OCI-LY7 (cell line): ENCODE data around the gene CABP4. TPM values are rescaled to one million over a fixed set of nuclear protein-coding genes. Genes with fewer than 3 reads are reported as not detected.

ENCODE experiments used
- BruUV-seq: library from RNA; stranded (reverse); fragments of 400-500 nt; replicated peaks from 2 replicates; lab custom pipeline; 2021; lab: Mats Ljungman, UMichigan
- CTCF ChIA-PET: fragments of 300-600 bp; sonication (Branson Sonifier 250); formaldehyde crosslinking; loops from one replicate; lab custom pipeline; 2022; ENCODE audit warnings: antibody characterized with exemption; ENCODE audit not compliant: unreplicated experiment; lab: Charles Lee
- POLR2A ChIA-PET: fragments of 300-600 bp; sonication (Branson Sonifier 250); formaldehyde crosslinking; loops from one replicate; lab custom pipeline; 2022; ENCODE audit warnings: antibody characterized with exemption; lab: Charles Lee
- DNase-seq: peaks from one replicate; pipeline ENCODE4 v3.0.0-alpha.2; 2015; ENCODE audit warnings: low spot score
- H2AFZ ChIP-seq: fragments of 200-600 bp; sonication (generic), shearing (Covaris generic); 2 replicates; pipeline ENCODE4 v1.6.1; 2014; ENCODE audit warnings: mild to moderate bottlenecking, antibody characterized with exemption, low read length, moderate library complexity
- H3K27ac ChIP-seq: fragments of 200-600 bp; sonication (generic); 2 replicates; pipeline ENCODE4 v1.5.1; 2014; ENCODE audit warnings: mixed run types, low read depth, mild to moderate bottlenecking, moderate library complexity, low read length, inconsistent platforms; ENCODE audit not compliant: poor library complexity, severe bottlenecking
- H3K36me3 ChIP-seq: fragments of 200-600 bp; sonication (generic); 2 replicates; pipeline ENCODE4 v1.6.1; 2014; ENCODE audit warnings: mild to moderate bottlenecking, antibody characterized with exemption, low read length, moderate library complexity, mixed read lengths; ENCODE audit not compliant: insufficient read depth
- H3K4me1 ChIP-seq: fragments of 200-600 bp; sonication (generic); 2 replicates; pipeline ENCODE4 v1.5.1; 2014; ENCODE audit warnings: mild to moderate bottlenecking, low read length; ENCODE audit not compliant: insufficient read depth, poor library complexity, severe bottlenecking
- H3K4me2 ChIP-seq: fragments of 200-600 bp; sonication (generic); 2 replicates; pipeline ENCODE4 v1.6.1; 2014; ENCODE audit warnings: mild to moderate bottlenecking, low read length
- H3K4me3 ChIP-seq: fragments of 200-600 bp; sonication (generic); 2 replicates; pipeline ENCODE4 v1.5.1; 2014; ENCODE audit warnings: mild to moderate bottlenecking, low read depth, low read length; ENCODE audit not compliant: poor library complexity, severe bottlenecking
- H3K79me2 ChIP-seq: fragments of 200-600 bp; sonication (generic); 2 replicates; pipeline ENCODE4 v1.6.1; 2016; ENCODE audit warnings: low read depth, mild to moderate bottlenecking, low read length, moderate library complexity, mixed read lengths; ENCODE audit not compliant: insufficient read depth
- H3K9me2 ChIP-seq: fragments of 200-600 bp; sonication (generic); 2 replicates; pipeline ENCODE4 v1.6.1; 2016; ENCODE audit warnings: mild to moderate bottlenecking, low read length, mixed read lengths; ENCODE audit not compliant: insufficient read depth
- H3K9me3 ChIP-seq: fragments of 200-600 bp; sonication (generic); 2 replicates; pipeline ENCODE4 v1.6.1; 2014; ENCODE audit warnings: mild to moderate bottlenecking, mixed run types, low read length, mixed read lengths
- H4K20me1 ChIP-seq: fragments of 200-600 bp; sonication (generic); 2 replicates; pipeline ENCODE4 v1.6.1; 2014; ENCODE audit warnings: mild to moderate bottlenecking, antibody characterized with exemption, low read length, moderate library complexity, mixed read lengths; ENCODE audit not compliant: insufficient read depth
- CTCF ChIP-seq: fragments of 200-600 bp; sonication (generic); conservative IDR thresholded peaks from 2 replicates; pipeline ENCODE4 v1.5.1; 2014; ENCODE audit warnings: mild to moderate bottlenecking, antibody characterized with exemption, low read length, moderate library complexity, mixed read lengths
- EZH2phosphoT487 ChIP-seq: fragments of 200-600 bp; sonication (generic); IDR thresholded peaks from 2 replicates; pipeline ENCODE4 v1.6.1; 2018; ENCODE audit warnings: low read depth, borderline replicate concordance, mild to moderate bottlenecking, mixed run types, antibody characterized with exemption, low read length, moderate library complexity, mixed read lengths
- intact Hi-C: fragments of 100-400 bp; cut with micrococcal nuclease; formaldehyde crosslinking; loops from one replicate; pipeline ENCODE4 v1.10.0; 2022; ENCODE audit not compliant: unreplicated experiment
- total RNA-seq, 2 experiments: library from RNA; depleted of rRNA in 1 of 2; stranded (reverse); fragments of >200 nt in 1 of 2; shearing (Covaris generic) in 1 of 2; gene quantifications; 2 replicates each; pipeline ENCODE4 v1.2.3, GENCODE V29; 2014 to 2022

The CABP4 gene
- total RNA-seq, 2 experiments from 2014 or later = 3.0 to 11.5 TPM

DNA sequence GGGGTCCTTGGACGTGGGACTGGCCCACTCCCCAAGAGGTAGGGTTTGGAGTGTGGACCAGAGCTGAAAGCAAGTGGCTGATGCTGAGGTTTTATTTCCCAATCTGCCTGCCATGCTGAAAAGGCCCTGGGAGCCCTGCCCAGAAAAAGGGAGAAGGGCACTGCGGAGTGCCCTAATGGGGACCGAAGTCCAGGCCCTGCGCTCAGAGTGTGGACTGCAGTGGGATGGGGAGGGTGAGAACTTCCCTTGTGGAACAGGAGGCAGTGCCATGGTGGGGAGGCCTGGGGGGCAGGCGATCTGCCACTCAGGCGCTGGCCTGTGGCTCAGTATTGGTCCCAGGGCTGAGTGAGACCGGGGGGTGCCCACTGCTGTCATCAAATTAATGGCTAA is 6.9 kb upstream of the CABP4 start:
- H3K4me1 ChIP-seq = peaks cover 74% of the 10 kb centered on the region
- no peak overlapping the region for H3K27ac ChIP-seq
- no TSS peak for BruUV-seq

DNA sequence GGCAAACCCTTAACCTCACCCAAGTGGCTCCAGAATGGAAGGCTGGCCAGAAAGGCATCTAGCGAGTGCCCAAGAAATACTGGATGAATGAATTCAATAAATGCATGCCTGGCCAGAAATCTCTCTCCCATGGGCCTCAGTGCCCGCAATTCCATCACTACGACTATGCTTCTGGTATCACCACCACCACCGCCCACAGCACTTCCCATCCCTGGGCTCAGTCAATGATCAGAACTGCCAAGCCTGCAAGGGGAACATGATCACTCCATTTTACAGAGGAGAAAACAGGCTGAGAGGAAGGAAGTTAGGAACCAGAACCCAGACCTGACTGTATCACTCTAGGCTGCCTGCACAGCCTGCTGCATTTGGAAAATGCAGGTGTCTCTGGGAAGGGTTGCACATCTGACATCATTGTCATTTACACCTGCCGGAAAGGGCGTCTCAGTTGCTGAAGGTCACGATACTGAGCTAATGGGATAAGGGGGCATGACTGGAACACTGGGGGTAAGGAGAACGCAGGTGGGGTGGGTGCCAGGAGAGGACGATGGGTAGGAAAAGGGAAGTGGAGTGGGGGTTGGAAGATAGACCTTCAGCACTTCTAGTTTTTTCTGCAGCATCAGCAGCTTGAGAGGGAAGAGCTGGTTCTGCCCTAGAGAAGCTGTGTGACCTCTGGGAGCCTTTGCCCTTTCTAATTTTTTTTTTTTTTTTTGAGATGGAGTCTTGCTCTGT is 5.9 kb upstream of the CABP4 start:
- POLR2A ChIA-PET = interaction anchor here (0.7 to 3.9 kb wide), 8 partner anchors 10 to 97 kb away, joined by 3 to 37 read pairs (median 4); partner anchors contain the start of genes PTPRCAP and TMEM134
- peaks cover 70% of the 10 kb centered on the region for H3K4me1 ChIP-seq
- DNase-seq = peak; percentile 77
- H3K4me3 ChIP-seq = peak overlapping the region; percentile 27
- no peaks in the 10 kb centered on the region for H4K20me1 ChIP-seq
- CTCF ChIA-PET = interaction anchor here (0.6 to 1.0 kb wide), 2 partner anchors 12 to 47 kb away, joined by 3 to 11 read pairs; partner anchors contain the start of genes PPP1CA and PTPRCAP
- no peaks in the 10 kb centered on the region for H3K36me3 ChIP-seq
- H2AFZ ChIP-seq = no peak overlapping the region; the same call in 1 of the 2 replicates
- no peaks in the 10 kb centered on the region for H3K79me2 ChIP-seq
- no TSS peak for BruUV-seq
- H3K9me2 ChIP-seq = no peaks in the 10 kb centered on the region
- H3K4me2 ChIP-seq = peak overlapping the region; percentile 62
- H3K9me3 ChIP-seq = no peaks in the 10 kb centered on the region
- intact Hi-C loops = loop anchor here (1.0 kb wide), 1 partner anchor 9 kb away; no protein-coding TSS in a partner anchor
- TF ChIP-seq EZH2phosphoT487 = no peak
- no peak for TF ChIP-seq CTCF
- peak overlapping the region; percentile 73 for H3K27ac ChIP-seq

More for the DNA sequence above, 6.9 kb upstream of the CABP4 start:
- no peak for DNase-seq
- ChIA-PET POLR2A (interaction anchor here (2.9 to 3.9 kb wide), 2 partner anchors 11 to 12 kb away, joined by 18 to 37 read pairs; partner anchors contain the start of gene PTPRCAP), CTCF (no interaction called here)
- Histone ChIP-seq H3K36me3 (no peaks in the 10 kb centered on the region), H4K20me1 (no peaks in the 10 kb centered on the region), H2AFZ (no peak overlapping the region), H3K79me2 (no peaks in the 10 kb centered on the region), H3K9me3 (no peaks in the 10 kb centered on the region), H3K9me2 (no peaks in the 10 kb centered on the region), H3K4me3 (no peak overlapping the region), H3K4me2 (no peak overlapping the region)
- no peak for TF ChIP-seq CTCF
- intact Hi-C loops = no loop called here
